ENCODE results near the gene NEURL4.
"Not testable (repeated sequence)": the region's sequence is repeated elsewhere in the genome, so short reads cannot be mapped to it uniquely, and the experiment has no call there.

Gene NEURL4

GRCh38 chr17:7346761-7347614 is 17.9 kb upstream of the NEURL4 start:
- DNase-seq: no peak

GRCh38 chr17:7343250-7343649 is 14.1 kb upstream of the NEURL4 start:
- no peak for DNase-seq

GRCh38 chr17:7341842-7342241 is 12.7 kb upstream of the NEURL4 start:
- DNase-seq: no peak

- DNase-seq: no peak
Observed at GRCh38 chr17:7340179-7340578, 11.0 kb upstream of the NEURL4 start.

- not testable (repeated sequence) for DNase-seq
Observed at GRCh38 chr17:7337600-7337999, 8.5 kb upstream of the NEURL4 start.

GRCh38 chr17:7336240-7337175 is 7.4 kb upstream of the NEURL4 start, which contains the start of gene ACAP1:
ACAP1 (plus strand) TSS chr17:7336529; CDS start chr17:7336735, 206 bp downstream.
- DNase-seq: peak; percentile 88

- not testable (repeated sequence) for DNase-seq
Observed at GRCh38 chr17:7335765-7336164, 6.6 kb upstream of the NEURL4 start.

GRCh38 chr17:7334938-7335538 is 5.9 kb upstream of the NEURL4 start:
- no peak for DNase-seq

GRCh38 chr17:7332600-7333069 is 3.5 kb upstream of the NEURL4 start:
- DNase-seq: peak; percentile 73

- no peak for DNase-seq
Observed at GRCh38 chr17:7332111-7332510, 3.0 kb upstream of the NEURL4 start.

GRCh38 chr17:7330638-7331015 is 1.5 kb upstream of the NEURL4 start:
- no peak for DNase-seq

GRCh38 chr17:7329997-7330637 is 982 bp upstream of the NEURL4 start:
- peak; percentile 86 for DNase-seq

- peak; percentile 98 for DNase-seq
Observed at GRCh38 chr17:7329374-7329996, 350 bp upstream of the NEURL4 start.

GRCh38 chr17:7328009-7328408 is 1.1 kb downstream of the NEURL4 start:
- DNase-seq: no peak

- no peak for DNase-seq
Observed at GRCh38 chr17:7327501-7327900, 1.6 kb downstream of the NEURL4 start.

- no peak for DNase-seq
Observed at GRCh38 chr17:7327056-7327455, 2.1 kb downstream of the NEURL4 start.

GRCh38 chr17:7326186-7326585 is 2.9 kb downstream of the NEURL4 start:
- no peak for DNase-seq

- no peak for DNase-seq
Observed at GRCh38 chr17:7325031-7325528, 4.1 kb downstream of the NEURL4 start.

GRCh38 chr17:7324438-7324779 is 4.7 kb downstream of the NEURL4 start:
- DNase-seq: no peak

GRCh38 chr17:7323731-7324437 is 5.3 kb downstream of the NEURL4 start:
- DNase-seq: peak; percentile 70

GRCh38 chr17:7322520-7323194 is 6.5 kb downstream of the NEURL4 start:
- DNase-seq: no peak
